EH (cell line): Measurements from ENCODE around the gene LIPE.

Source experiments
- DNase-seq: peaks from one replicate; pipeline ENCODE4 v3.0.0-alpha.2; 2015; ENCODE audit warnings: low read depth

Gene LIPE

GRCh38 chr19:42412661-42413076 lies 14.5 kb downstream of the LIPE start:
- no peak for DNase-seq

- peak; percentile 52 for DNase-seq
These were observed 15.0 kb downstream of the LIPE start for GRCh38 chr19:42412227-42412626.

- no peak for DNase-seq
These were observed 15.5 kb downstream of the LIPE start for GRCh38 chr19:42411581-42412178.

GRCh38 chr19:42410371-42410770 lies 16.8 kb downstream of the LIPE start:
- no peak for DNase-seq

GRCh38 chr19:42409477-42409876 lies 17.7 kb downstream of the LIPE start:
- DNase-seq: no peak

- DNase-seq: no peak
These were observed 19.4 kb downstream of the LIPE start for GRCh38 chr19:42407816-42408175.

- DNase-seq: no peak
These were observed 19.9 kb downstream of the LIPE start for GRCh38 chr19:42407085-42407815.

GRCh38 chr19:42406111-42406510 lies 21.1 kb downstream of the LIPE start:
- no peak for DNase-seq

- DNase-seq: no peak
These were observed 23.6 kb downstream of the LIPE start for GRCh38 chr19:42403586-42403985.

- no peak for DNase-seq
These were observed 24.6 kb downstream of the LIPE start for GRCh38 chr19:42402376-42403116.

- DNase-seq: peak; percentile 70
These were observed 25.6 kb downstream of the LIPE start for GRCh38 chr19:42401365-42402303.

GRCh38 chr19:42400404-42400803 lies 26.8 kb downstream of the LIPE start:
- DNase-seq: no peak

GRCh38 chr19:42397263-42398166 lies 29.7 kb downstream of the LIPE start:
- no peak for DNase-seq

- peak; percentile 99 for DNase-seq
These were observed 30.6 kb downstream of the LIPE start for GRCh38 chr19:42396381-42397262.

GRCh38 chr19:42394751-42395150 lies 32.4 kb downstream of the LIPE start:
- no peak for DNase-seq

GRCh38 chr19:42392165-42392564 lies 35.0 kb downstream of the LIPE start:
- DNase-seq: no peak

GRCh38 chr19:42389899-42390298 lies 37.3 kb downstream of the LIPE start, which contains the start of gene CNFN:
CNFN (minus strand) TSS chr19:42390297; CDS start chr19:42389037, 1,260 bp downstream.
- no peak for DNase-seq

- DNase-seq: no peak
These were observed 38.2 kb downstream of the LIPE start for GRCh38 chr19:42388851-42389489.

GRCh38 chr19:42386974-42387707 lies 40.0 kb downstream of the LIPE start:
- peak; percentile 67 for DNase-seq
